Gastrocnemius medialis (tissue), 4 donors: ENCODE data around the gene ART4.

Experiments used
- POLR2A ChIP-seq, 2 donors: fragments of 450-650 bp; IDR thresholded peaks; one replicate each; pipeline ENCODE4 v1.6.1; 2017; ENCODE audit warnings: antibody characterized with exemption in 2 of 2, mild to moderate bottlenecking in 2 of 2, moderate library complexity in 2 of 2
- TF ChIP-seq, protein P1 (sequence below), 5 experiments: fragments of 450-650 bp in 3 of 5; fragments of 200-600 bp in 2 of 5; sonication (generic) in 2 of 5; IDR thresholded peaks in 4 of 5; conservative IDR thresholded peaks in 1 of 5; 1 replicate in 4 of 5; 2 replicates in 1 of 5; pipeline ENCODE4 v1.5.1; 2016 to 2019; ENCODE audit warnings: antibody characterized with exemption in 5 of 5, mild to moderate bottlenecking in 3 of 5, moderate library complexity in 3 of 5

- TF ChIP-seq, protein P1, sequence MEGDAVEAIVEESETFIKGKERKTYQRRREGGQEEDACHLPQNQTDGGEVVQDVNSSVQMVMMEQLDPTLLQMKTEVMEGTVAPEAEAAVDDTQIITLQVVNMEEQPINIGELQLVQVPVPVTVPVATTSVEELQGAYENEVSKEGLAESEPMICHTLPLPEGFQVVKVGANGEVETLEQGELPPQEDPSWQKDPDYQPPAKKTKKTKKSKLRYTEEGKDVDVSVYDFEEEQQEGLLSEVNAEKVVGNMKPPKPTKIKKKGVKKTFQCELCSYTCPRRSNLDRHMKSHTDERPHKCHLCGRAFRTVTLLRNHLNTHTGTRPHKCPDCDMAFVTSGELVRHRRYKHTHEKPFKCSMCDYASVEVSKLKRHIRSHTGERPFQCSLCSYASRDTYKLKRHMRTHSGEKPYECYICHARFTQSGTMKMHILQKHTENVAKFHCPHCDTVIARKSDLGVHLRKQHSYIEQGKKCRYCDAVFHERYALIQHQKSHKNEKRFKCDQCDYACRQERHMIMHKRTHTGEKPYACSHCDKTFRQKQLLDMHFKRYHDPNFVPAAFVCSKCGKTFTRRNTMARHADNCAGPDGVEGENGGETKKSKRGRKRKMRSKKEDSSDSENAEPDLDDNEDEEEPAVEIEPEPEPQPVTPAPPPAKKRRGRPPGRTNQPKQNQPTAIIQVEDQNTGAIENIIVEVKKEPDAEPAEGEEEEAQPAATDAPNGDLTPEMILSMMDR (IDR thresholded peaks at IDR 0.05 in 4 of 5, conservative IDR thresholded peaks at IDR 0.05 in 1 of 5) = no peak
- no peak for TF ChIP-seq POLR2A (IDR thresholded peaks at IDR 0.05)
These were observed 1.0 kb downstream of the ART4 start for GRCh38 chr12:14842315-14842714.
